Adrenal gland (tissue), 12 donors: ENCODE results near the gene PICK1. TPM values are rescaled to one million over a fixed set of nuclear protein-coding genes. Genes with fewer than 3 reads are reported as not detected.

Source experiments
- DNase-seq, 7 donors: peaks; one replicate each; pipeline ENCODE4 v3.0.0-alpha.2; 2019 to 2020
- H3K27ac ChIP-seq, 5 donors: fragments of 200-600 bp; sonication (generic) in 4 of 5; 1 replicate in 3 of 5; 2 replicates in 2 of 5; pipeline versions ENCODE4 v1.5.1 to v1.8.0; 2016 to 2020; ENCODE audit warnings: mild to moderate bottlenecking in 1 of 5
- H3K27me3 ChIP-seq: fragments of 200-600 bp; 2 replicates; pipeline ENCODE4 v1.8.0; 2021
- H3K36me3 ChIP-seq, 2 donors: fragments of 200-600 bp; replicated peaks in 1 of 2; 1 replicate in 1 of 2; 2 replicates in 1 of 2; pipeline versions ENCODE4 v1.5.1 to v1.8.0; 2018 to 2022
- H3K4me1 ChIP-seq, 2 donors: fragments of 200-600 bp; replicated peaks in 1 of 2; 1 replicate in 1 of 2; 2 replicates in 1 of 2; pipeline versions ENCODE4 v1.5.1 to v1.8.0; 2018 to 2021
- H3K4me3 ChIP-seq, 4 donors: fragments of 200-600 bp; sonication (generic) in 3 of 4; one replicate each; pipeline ENCODE4 v1.5.1; 2016 to 2018
- H3K9me3 ChIP-seq, 3 donors: fragments of 200-600 bp; sonication (generic) in 1 of 3; replicated peaks in 1 of 3; 1 replicate in 2 of 3; 2 replicates in 1 of 3; pipeline versions ENCODE4 v1.5.1 to v1.8.0; 2016 to 2021
- POLR2A ChIP-seq, 2 donors: fragments of 450-650 bp; IDR thresholded peaks; one replicate each; pipeline ENCODE4 v1.6.1; 2017; ENCODE audit warnings: antibody characterized with exemption in 2 of 2, mild to moderate bottlenecking in 2 of 2, moderate library complexity in 1 of 2
- WGBS, 4 donors: extraction: QIAGEN DNeasy Blood & Tissue Kit in 2 of 4; methylation state at CpG; one replicate each; pipeline versions ENCODE4 v1.1.5 to v1.1.7; 2013 to 2017; 5-methylcytosine and 5-hydroxymethylcytosine counted together
- intact Hi-C, 2 donors: fragments of 100-400 bp; cut with DNase I; formaldehyde crosslinking; loops; one replicate each; pipeline versions ENCODE4 v1.14.1 to v1.15.0; 2022 to 2023
- polyA plus RNA-seq, 3 donors: library from polyadenylated mRNA; stranded (reverse); fragments of 200-250 nt in 2 of 3; fragments of 350-450 nt in 1 of 3; fragmentation: Illumina TruSeq in 1 of 3; extraction: RNeasy Lipid Tissue Mini Kit (QIAGEN cat#74804) in 1 of 3; gene quantifications; one replicate each; pipeline ENCODE4 v1.2.3, GENCODE V29; 2013 to 2014
- total RNA-seq, 9 donors: library from RNA; depleted of rRNA in 4 of 9; stranded (reverse); fragments of >200 nt in 4 of 9; fragments of 120-200 nt in 1 of 9; fragmentation: NEBNext Ultra II Directional in 1 of 9; extraction: Animal tissue kit (Norgen Biotek cat#: 25700) in 1 of 9; gene quantifications; one replicate each; pipeline versions ENCODE4 v1.1.0 to v1.2.4, GENCODE V29; 2013 to 2023
- TF ChIP-seq, protein P1 (sequence below), 6 experiments: fragments of 450-650 bp in 4 of 6; fragments of 200-600 bp in 2 of 6; sonication (generic) in 1 of 6; IDR thresholded peaks; 1 replicate in 5 of 6; 2 replicates in 1 of 6; pipeline versions ENCODE4 v1.5.1 to v1.8.0; 2016 to 2021; ENCODE audit warnings: antibody characterized with exemption in 6 of 6, mild to moderate bottlenecking in 2 of 6, moderate library complexity in 1 of 6
- donor health status: healthy with polysubstance abuse.
- donor health status: Bipolar disorder and iron deficiency.
- donor health status: DM: yes; HTN: yes; CAD: no.
- donor health status: DM: no; HTN: no; CAD: no.
- donor health status: DM: no; HTN: no; CAD: no.
- donor health status: DM: yes; HTN: yes; CAD: no.

The PICK1 gene
- total and polyA plus RNA-seq, 12 donors = 28.7 to 93.6 (median 39.0) TPM

DNA sequence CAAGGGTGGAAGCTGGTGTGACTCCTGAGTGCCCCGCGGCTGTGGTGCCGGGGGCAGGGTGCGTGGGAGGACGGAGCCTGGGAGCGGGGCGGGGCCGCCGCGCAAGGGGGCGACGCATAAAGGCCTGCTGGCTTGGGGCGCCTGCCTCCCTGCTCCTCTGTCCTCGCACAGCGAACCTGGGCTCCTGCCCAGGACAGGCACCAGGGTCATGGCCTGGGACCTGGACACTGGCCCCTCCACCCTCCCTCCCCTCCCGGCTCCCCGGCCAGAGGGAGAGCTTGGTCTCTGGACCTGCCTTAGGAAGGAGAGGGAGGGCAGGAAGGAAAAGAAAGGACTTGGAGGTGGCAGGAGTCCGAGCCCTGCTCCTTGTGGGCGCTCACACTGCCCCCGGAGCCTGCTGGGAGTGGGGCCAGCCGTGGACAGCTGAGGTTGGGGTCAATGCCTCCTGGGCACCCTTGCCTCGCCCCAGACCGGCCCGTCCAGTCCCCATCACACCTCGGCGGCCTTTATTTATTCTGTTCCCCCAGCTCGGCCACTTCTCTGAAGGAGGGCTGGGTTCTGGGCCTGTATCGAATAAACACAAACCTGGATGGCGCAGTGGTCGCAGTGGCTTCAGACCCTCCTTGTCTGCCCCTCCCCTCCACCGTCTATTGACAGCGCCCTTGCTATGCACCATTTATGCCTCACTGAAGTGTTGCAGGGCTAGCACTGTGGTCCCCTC, 18.1 kb downstream of the PICK1 start:
- whole genome bisulfite sequencing, 4 donors = 90 to 94% (median 93%) methylated on average over 16 to 32 of the region's 32 CpGs
- H3K4me1 ChIP-seq = no peaks in the 10 kb centered on the region
- H3K4me3 ChIP-seq = no peak overlapping the region
- no peak for DNase-seq
- peaks cover 0 to 34% of the 10 kb centered on the region in 2 donors for H3K36me3 ChIP-seq
- no peak overlapping the region for H3K27ac ChIP-seq
- TF ChIP-seq, protein P1, sequence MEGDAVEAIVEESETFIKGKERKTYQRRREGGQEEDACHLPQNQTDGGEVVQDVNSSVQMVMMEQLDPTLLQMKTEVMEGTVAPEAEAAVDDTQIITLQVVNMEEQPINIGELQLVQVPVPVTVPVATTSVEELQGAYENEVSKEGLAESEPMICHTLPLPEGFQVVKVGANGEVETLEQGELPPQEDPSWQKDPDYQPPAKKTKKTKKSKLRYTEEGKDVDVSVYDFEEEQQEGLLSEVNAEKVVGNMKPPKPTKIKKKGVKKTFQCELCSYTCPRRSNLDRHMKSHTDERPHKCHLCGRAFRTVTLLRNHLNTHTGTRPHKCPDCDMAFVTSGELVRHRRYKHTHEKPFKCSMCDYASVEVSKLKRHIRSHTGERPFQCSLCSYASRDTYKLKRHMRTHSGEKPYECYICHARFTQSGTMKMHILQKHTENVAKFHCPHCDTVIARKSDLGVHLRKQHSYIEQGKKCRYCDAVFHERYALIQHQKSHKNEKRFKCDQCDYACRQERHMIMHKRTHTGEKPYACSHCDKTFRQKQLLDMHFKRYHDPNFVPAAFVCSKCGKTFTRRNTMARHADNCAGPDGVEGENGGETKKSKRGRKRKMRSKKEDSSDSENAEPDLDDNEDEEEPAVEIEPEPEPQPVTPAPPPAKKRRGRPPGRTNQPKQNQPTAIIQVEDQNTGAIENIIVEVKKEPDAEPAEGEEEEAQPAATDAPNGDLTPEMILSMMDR (IDR thresholded peaks at IDR 0.05) = no peak
- no peak for TF ChIP-seq POLR2A (IDR thresholded peaks at IDR 0.05)
- no peaks in the 10 kb centered on the region for H3K27me3 ChIP-seq
- no peaks in the 10 kb centered on the region for H3K9me3 ChIP-seq
- intact Hi-C loops = no loop called here

DNA sequence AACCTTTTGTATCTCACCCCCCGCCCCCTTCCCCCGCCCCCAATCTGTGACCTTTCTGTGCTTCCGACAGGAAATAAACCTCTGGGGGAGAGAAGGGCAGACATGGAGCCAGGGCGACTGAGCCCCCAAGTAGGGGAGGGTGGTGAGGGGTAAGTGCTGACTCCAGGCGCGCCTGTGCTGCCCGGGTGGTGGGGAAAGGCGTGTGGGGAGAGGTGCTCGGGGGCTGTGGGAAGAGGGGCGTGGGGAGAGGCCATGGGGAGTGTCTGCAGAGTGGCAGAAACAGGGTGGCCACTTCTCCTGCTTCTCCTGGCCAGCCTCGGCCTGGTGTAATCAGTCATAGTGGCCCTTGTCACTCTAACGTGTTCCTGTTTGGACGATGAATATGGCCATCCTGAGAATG, 18.8 kb downstream of the PICK1 start:
- no peak overlapping the region for H3K27ac ChIP-seq
- intact Hi-C loops = no loop called here
- H3K9me3 ChIP-seq = no peaks in the 10 kb centered on the region
- TF ChIP-seq POLR2A (IDR thresholded peaks at IDR 0.05) = no peak
- TF ChIP-seq, protein P1 (IDR thresholded peaks at IDR 0.05) = no peak
- peaks cover 0 to 4% of the 10 kb centered on the region in 2 donors for H3K4me1 ChIP-seq
- no peak for DNase-seq
- peaks cover 0 to 28% of the 10 kb centered on the region in 2 donors for H3K36me3 ChIP-seq
- WGBS, 4 donors = 85 to 90% (median 88%) methylated on average over 12 to 13 of the region's 13 CpGs
- H3K4me3 ChIP-seq = no peak overlapping the region
- no peaks in the 10 kb centered on the region for H3K27me3 ChIP-seq

DNA sequence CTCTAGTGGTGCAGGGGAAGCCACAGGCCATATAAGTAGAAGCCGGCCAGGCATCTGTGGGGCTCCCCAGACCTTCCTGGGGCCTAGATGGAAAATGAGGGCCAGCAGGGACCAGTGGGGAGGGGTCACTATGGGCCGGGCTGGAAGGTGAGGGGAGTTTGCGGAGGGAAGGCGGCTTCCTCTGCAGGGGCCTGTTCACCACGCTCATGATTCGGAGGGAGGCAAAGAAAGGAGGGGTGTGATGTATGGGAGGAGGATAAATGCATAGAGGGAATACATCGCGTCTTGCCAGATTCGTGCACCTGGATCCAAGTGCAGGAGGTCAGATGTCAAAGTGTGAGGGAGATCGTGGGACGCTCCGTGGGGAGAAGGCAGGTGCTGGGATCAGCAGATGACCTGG, 19.9 kb downstream of the PICK1 start:
- H3K27me3 ChIP-seq = peaks cover 6% of the 10 kb centered on the region
- no peaks in the 10 kb centered on the region for H3K9me3 ChIP-seq
- intact Hi-C loops = no loop called here
- no peak overlapping the region for H3K4me3 ChIP-seq
- TF ChIP-seq, protein P1 (IDR thresholded peaks at IDR 0.05) = no peak
- TF ChIP-seq POLR2A (IDR thresholded peaks at IDR 0.05) = no peak
- peaks cover 0 to 28% of the 10 kb centered on the region in 2 donors for H3K36me3 ChIP-seq
- H3K27ac ChIP-seq = no peak overlapping the region
- whole genome bisulfite sequencing, 4 donors = 76 to 86% (median 81%) methylated on average over 12 of the region's 12 CpGs
- no peak for DNase-seq
- H3K4me1 ChIP-seq = peaks cover 11 to 13% of the 10 kb centered on the region in 2 donors

DNA sequence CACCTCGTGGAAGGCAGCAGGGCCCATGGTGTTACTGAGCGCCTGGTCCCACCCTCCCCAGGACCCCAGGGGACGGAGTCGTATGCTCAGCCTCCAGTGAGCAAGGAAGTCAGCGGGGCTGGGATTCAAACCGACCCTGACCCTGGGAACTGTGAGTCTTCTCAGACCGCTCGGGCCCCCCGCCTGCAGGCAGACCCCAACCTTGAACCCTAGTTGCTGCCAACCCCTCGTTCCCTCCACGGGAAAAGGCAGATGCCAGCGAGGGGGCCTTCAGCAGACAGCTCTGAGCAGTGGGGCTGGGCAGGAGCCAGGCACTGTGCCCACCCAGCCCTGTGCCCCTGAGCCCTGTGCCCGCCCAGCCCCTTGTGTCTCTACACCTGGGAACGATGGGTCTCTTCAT, 20.4 kb downstream of the PICK1 start:
- DNase-seq = no peak
- peaks cover 15 to 18% of the 10 kb centered on the region in 2 donors for H3K4me1 ChIP-seq
- peaks cover 0 to 27% of the 10 kb centered on the region in 2 donors for H3K36me3 ChIP-seq
- TF ChIP-seq POLR2A (IDR thresholded peaks at IDR 0.05) = no peak
- TF ChIP-seq, protein P1 (IDR thresholded peaks at IDR 0.05) = no peak
- no peak overlapping the region for H3K4me3 ChIP-seq
- H3K9me3 ChIP-seq = no peaks in the 10 kb centered on the region
- no peak overlapping the region for H3K27ac ChIP-seq
- intact Hi-C loops = no loop called here
- peaks cover 10% of the 10 kb centered on the region for H3K27me3 ChIP-seq
- WGBS, 4 donors = 39 to 58% (median 51%) methylated on average over 6 to 14 of the region's 14 CpGs
